SKM-1 (cell line): Measurements from ENCODE around the gene LIMS1.
"Not testable (repeated sequence)": the region's sequence is repeated elsewhere in the genome, so short reads cannot be mapped to it uniquely, and the experiment has no call there.

Source experiments
- DNase-seq: peaks from one replicate; lab custom pipeline; 2025; ENCODE audit not compliant: unreplicated experiment; lab: John Stamatoyannopoulos, UW

Gene LIMS1

DNA sequence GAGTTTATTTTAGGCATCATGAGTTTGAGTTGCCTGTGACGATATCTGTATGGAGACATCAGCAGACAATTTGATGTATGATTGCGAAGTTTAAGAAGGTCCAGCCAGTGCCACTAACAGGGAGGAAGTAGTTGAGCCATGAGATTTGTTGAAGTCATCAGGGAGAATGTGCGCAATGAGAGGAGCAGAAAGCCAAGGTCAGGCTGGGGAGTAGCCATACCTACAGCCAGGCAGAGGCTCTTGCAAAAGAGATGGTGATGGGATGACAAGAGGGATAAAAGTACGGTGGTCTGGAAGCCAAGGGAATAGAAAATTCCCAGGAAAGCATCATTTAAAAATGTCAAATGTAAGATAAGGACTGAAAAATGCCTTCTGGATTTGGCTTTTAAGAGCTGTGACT is 51.2 kb downstream of the LIMS1 start:
- DNase-seq = peak; percentile 34

DNA sequence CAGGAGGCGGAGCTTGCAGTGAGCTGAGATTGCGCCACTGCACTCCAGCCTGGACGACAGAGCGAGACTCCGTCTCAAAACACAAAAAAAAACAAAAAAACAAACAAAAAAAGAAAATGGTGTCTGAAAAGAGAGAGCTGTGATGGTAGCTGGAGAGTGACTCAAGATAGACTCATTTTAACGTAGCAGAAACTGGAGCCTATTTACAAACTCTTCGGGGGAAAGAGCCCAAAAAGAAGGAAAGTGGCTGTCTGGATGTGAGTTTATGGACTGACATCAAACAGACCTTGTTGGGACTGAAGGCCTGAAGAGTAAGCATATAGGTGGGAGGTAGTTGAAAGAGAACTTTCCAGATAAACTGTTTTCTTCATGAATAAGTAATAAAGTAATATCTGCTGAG is 51.8 kb downstream of the LIMS1 start:
- no peak for DNase-seq

DNA sequence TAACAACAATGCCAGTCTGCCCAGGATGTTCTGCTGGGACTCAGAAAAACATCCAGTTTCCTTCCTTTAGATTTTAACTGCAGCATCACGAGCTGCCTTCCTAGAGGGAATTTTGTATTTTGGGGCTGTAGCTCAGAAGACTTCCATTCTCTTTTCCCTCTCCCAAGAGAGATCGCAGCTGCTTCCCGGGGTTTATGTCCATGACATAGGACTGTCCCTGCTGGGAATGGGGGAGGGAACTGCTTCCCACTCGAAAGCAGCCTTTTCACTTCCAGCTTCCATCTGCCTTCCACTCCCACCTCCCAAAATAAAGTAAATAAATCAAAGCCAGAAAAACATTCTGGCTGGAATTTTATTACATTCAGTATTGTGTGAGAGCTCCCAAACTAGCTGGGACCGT is 52.4 kb downstream of the LIMS1 start:
- no peak for DNase-seq

DNA sequence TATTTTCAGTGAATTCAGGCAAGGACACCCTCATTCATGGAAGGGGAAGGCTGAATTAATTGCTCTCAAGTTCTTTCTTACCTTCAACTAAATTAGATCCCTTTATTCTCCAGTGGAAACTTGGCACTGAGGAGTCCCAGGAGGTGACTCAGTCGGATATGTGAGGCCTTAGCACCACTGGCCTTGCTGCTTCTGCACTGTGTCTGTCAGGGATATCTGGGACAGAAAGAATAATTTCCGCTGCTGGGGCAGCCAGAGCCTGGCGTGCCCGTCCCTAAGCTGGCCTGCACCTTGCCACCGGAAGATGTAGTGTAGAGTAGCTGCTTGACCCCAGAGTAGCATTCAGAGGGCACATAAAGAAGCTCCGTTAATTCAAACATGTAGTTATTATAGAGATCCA is 53.4 kb downstream of the LIMS1 start:
- no peak for DNase-seq

DNA sequence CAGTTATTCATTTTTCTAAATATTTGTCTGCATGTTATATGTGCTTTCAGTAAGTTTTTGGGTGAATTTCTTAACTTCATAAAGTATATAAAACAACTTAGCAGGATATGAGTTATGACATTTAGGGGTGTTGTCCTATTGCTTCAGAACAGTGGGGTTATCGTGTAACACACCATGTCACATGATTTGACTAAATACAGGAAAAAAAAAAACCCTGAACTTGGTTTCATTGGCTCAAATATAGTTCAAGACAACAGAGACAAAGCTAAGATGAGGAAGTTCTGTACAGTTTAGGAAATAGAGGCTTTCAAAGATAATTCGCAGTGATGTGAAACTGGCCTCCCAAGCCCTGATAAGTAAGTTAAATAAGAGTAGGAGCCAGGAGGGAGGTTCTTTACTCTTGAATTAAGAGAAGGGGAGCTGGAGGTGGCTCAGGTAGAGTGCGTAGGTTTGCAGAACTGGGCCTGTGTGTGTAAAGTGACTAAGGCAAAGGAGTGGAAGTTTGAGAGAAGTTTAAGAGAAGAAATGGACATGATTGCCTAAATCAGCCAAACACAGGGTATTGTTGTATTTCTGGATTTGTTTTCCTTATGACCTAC is 53.9 kb downstream of the LIMS1 start:
- DNase-seq = peak; percentile 90

DNA sequence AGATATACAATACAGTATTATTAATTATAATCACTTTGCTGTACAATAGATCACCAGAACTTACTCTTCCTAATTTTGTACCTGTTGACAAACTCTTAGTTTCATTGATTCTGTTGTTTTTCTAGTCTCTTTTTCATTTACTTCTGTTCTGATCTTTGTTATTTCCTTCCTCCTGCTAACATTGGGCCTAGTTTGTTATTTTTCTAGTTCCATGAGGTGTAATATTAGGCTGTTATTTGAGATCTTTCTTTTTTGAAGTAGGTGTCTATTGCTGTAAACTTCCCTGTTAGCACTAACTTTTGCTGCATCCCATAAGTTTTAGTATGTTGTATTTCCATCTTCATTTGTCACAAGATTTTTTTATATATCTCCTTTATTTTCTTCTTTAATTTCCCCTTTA is 55.1 kb downstream of the LIMS1 start:
- DNase-seq = no peak

DNA sequence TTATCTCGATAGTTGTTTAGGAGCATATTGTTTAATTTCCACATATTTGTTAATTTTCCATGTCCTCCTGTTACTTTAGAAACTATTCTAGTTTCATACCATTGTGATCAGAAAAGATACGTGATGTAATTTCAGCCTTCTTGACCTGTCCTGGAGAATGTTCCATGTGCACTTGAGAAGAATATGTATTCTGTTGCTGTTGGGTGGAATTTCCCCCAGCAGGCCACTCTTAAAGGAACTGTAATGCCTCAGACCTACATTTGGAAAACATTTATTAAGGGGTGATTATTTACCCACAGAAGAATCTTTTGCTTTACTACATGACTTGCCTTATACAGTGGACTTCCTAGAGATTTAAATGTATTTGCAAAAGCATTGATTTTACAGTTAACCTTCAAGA is 55.5 kb downstream of the LIMS1 start:
- no peak for DNase-seq

DNA sequence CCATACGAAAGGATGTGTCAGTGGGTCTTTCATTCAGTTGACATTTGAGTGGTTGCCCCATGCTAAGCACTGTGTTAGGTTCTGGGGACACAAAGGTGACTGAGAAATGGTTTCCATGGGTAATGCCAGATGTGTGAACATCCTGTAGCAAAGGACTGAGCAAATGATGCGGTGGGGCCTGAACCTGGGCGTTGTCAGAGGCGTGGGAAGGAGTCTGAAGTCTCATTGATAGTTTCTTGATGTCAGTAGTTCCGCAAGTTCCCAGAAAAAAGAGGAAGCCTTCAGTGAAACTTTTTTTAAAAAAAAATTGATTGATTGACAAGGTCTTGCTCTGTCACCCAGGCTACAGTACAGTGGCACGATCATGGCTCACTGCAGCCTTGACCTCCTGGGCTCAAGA is 56.9 kb downstream of the LIMS1 start:
- peak; percentile 19 for DNase-seq

DNA sequence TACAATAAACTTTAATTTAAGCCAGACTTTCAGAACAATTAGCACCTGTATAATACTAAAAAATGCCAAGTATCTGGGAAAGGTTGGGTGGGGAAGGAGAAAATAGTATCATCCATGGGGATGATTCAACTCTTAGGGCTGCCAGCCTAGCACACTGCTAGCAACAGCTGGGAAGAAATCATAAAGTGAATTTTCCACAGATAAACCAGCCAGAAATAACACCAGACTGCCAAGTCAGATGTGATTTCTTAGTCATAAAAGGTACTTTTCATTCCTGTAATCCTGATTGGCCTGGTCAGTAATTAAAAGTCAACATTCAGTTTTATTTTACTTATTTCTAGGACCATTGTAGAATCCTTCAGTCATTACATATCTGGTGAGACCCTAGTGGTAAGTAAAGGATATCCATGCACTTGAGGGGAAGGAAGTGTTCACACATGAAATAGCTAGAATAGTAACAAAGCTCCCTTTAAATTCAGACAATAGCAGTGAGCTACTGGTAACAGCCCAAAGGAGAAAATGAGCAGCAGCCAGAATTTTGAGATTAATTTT is 59.4 kb downstream of the LIMS1 start:
- no peak for DNase-seq

DNA sequence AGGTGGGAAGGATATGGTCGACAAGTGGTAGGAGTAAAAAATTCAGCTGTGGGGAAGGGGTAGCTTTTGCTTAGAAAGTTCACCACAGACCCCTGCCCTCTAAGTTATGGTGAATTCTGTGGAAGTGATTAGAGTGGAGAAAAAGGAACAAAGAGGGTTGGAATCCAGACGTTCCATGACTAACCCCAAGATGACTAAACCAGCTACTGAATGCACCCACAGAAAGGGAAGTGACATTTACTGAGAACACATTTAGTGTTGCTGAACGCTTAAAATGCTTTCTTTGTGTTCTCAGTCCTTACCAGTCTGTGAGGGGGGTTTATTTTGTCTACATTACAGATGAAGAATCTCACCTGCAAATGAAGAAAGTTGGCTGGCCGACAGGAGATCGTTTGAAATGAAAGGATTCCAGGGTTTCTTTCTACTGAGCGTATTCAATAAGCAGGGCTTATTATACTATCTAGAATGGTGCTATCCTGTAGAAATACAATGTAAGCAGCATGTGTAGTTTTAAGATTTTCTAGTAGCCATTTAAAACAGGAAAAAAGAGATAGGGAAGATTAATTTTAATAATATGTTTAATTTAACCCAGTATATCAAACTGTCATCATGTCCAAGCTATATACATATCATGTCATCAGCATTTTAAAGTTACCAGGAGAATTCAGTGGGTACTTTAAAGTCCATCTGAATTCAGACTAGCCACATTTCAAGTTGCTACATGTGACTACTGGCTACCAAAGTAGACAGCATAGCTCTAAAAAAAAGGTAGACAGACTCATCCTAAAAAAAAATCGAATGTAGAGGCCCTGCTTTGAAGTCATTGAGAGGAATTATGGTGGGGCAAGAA is 60.1 kb downstream of the LIMS1 start:
- peak; percentile 86 for DNase-seq

DNA sequence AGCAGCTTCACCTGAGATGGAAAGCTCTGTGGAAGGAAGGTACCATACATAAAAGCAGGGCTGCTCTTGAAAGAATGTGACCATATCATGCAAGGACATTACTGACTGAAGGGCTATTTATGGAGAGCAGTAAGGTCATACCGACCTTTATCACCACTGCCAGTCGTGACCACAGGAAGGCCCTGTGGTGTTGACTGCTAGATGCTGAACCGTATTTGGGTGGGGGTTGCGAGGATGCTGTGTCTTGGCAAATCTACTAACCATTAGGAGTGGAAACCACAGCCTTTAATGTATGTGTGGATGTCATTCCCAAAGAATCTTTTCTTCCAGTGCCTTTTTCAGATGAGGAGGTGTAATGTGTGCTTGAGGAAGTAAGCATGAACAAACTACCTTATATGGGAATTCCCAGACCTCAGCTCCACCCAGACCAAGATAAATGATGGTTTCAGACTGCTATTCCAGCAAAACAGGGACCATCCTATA is 60.8 kb downstream of the LIMS1 start:
- peak; percentile 53 for DNase-seq

DNA sequence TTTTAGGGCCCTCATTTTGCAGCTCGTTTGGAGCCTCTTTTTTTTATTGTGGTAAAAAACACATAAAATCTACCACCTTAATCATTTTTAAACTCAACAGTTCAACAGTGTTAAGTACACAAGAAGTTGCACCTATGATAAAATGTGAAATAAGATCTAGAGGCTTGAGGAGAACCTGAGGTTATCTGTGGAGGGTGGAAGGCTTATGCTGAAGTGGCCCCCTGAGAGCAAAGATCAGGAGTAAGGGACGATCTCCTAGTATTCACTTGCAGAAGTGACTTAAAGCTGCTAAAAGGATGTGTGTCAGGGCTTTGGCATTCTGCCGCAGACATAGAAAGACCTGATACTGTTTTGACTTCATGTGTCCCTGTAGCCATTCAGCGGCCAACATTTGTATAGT is 61.5 kb downstream of the LIMS1 start:
- DNase-seq = not testable (repeated sequence)

DNA sequence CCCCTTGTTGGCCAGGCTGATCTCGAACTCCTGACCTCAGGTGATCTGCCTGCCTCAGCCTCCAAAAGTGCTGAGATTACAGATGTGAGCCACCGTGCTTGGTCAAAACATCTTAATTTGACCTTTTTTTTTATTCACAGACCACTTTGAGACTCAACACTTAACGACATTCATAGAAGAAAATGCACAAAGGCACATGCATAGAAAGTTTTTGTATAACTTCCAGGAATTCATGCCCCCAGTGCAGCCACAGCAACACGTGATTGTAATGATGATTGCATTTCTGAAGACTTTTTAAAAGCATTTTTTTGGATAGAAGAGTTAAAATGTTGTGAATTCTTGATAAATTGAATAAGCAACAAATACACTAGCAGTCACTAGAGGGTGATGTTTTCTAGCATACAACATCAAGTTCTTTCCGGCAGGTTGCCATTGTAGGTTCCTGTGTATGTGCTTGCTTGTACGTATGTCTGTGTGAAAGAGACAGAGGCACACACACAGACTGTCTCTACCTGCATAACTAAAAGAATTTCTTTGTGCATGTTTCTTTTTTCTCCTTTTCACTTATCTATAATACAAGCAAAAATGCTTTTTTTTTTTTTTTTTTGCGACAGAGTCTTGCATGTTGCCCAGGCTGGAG is 63.0 kb downstream of the LIMS1 start:
- not testable (repeated sequence) for DNase-seq

DNA sequence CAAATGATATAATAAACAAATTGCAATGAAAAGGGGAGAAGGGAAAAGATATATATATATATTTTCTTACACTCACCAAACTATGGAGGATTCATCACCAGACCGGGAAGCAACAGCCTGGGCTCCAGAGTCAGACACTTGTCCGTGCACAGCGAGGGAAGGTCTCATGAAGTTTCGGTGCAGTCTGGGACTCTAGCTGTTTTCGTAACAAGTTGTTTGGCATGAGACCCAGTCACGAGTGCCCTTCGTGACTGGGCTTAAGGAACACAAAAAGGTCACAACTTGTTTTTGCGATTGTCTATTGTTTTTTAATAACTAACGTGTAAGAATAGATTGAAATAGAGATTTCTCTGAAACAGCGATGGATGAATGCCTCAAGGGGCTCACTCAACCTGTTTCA is 66.9 kb downstream of the LIMS1 start:
- DNase-seq = not testable (repeated sequence)

DNA sequence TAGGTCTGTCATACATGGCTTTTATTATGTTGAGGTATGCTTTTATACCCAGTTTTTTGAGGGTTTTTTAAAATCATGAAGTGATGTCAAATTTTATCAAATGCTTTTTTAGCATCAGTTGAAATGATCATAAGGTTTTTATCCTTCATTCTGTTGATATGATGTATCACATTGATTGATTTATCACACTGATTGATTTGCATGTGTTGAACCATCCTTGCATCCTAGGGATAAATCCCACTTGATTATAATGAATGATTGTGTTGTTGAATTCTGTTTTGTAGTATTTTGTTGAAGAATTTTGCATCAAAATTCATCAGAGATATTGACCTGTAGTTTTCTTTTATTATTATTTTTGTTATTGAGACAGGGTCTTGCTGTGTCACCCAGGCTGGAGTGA is 68.2 kb downstream of the LIMS1 start:
- no peak for DNase-seq

DNA sequence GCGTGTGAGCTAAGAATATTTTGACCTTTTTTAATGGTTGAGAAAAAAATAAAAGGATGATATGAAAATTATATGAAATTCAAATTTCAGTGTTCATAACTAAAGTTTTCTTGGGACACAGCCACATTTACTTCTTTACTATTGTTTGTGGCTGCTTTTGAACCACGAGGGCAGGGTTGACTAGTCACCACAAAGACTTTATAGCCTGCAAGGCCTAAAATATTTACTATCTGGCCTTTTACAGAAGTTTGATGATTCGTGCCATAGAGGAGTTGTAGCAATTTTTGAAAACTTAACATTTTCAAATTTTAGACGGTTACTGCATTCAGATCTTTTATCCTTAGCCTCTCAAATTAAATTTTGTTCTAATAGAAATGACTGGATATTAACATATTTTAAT is 69.9 kb downstream of the LIMS1 start:
- DNase-seq = no peak

DNA sequence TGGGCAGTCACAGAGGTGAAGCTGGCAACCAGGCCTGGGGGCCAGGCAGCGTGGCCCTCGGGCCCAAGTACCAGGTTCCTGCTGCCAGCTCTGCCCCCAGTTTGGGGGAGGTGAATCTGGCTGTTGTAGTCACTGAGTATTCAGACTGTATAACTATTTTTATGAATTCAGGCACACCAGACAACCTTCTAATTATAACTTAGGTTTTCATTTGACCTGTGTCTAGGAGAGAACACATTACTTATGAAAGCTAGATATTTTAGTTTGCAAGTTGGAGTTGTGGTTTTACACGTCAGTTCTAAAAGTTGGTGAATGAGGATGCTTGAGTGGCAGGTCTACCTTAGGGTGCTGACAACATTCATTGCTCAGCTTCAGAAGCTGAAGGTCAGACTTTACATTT is 71.7 kb downstream of the LIMS1 start:
- DNase-seq = no peak

DNA sequence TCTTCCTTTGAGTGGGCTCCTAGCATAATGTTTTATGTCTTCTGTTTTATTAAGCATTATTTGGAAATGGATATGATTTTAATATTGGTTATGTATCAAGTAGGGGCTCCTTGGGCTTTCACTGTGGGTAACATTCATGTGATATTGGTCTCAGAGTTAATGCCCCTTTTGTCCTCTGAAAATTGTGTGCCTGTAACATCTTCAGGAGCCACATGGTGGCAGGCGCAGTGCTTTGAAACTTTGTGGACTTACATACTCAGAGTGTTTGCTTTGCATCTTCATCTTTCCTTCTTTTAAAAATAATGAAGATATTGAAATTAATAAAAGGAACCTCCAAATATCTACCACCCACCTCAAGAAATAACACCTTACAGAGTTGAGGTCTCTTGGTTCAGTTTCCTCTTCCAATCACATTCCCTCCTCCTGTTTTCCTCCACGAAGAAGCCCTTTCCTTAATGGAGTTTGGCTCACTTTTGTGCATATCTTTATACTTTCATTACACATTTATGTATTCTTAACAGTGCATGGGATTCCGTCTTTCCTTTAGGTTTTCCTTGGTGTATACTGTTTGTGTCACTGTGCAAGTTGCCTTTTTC is 73.5 kb downstream of the LIMS1 start:
- DNase-seq = no peak

DNA sequence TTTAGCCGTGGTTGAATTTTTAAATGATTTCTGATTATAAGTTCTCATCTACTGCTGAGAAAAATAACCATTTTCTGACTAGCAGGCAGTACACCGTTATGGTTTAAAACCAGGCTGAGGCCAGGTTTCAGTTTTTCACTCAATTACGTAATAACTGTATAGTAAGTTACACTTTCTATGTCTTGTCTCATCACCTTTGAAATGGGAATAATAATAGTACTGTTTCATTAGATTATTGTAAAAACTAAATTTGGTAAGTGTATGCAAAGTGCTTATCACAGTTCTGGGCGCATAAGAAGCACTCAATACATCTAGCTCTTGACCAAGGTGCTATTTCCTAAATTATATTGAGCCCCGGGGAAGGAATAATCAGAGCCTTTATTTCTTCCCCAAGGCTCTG is 76.8 kb downstream of the LIMS1 start:
- DNase-seq = no peak

DNA sequence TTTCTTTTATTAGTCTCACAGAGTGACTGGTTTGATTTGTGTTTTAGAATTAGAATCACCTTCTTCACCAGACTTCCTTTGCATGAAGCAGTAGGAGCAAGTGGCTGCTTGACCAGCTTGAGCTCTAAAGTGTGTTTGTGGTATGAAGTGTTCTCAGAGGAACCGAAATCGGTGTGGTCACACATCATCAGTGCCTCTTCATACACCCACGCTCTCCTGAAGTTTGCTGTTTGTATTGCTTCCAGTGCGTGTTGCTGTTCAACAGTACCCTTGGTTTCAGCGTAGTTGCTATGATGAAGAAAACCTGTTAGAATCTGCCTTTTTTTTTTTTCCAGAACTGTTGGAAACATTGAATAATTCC is 77.9 kb downstream of the LIMS1 start:
- DNase-seq = no peak

DNA sequence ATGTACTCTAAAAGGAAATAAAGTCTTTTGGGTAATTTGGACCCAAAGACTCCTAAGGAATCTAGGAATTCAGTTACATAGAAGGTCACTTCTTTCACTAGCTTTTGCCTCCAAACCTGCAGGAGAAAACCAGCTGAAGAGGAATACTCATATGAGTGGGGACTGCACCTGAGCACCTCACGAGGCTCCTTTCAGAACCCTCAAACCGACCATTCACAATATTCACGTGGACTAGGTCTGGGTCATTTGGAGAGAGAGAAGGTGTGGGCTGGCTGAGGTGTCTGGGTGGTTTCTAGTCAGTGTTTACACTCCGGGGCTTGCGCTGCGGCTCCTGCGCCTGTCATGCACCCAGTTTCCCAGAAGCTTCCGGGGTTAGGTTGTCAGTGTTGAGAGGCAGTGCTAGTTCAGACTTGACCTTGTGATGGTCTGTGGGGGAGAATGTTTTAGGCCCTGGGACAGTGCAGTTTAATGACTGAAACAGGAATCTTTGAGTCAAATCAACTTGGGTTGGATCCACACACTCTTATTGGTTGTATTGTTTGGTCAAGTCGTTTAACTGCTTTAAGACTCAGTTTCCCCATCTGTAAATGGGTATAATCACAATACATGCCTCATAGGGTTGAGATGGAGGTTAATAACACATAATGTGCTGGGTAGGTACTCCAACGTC is 78.4 kb downstream of the LIMS1 start:
- no peak for DNase-seq
